SK-N-SH treated with all-trans-retinoic acid at 6 μM for 48 hours (cell line): ENCODE measurements around the gene ENTREP3.
"Not testable (repeated sequence)": the region's sequence is repeated elsewhere in the genome, so short reads cannot be mapped to it uniquely, and the experiment has no call there.

Source experiments
- CREB5 ChIP-seq: fragments of 250-450 bp; sonication (Bioruptor Pico); IDR thresholded peaks from 2 replicates; pipeline ENCODE4 v1.5.1; 2020; ENCODE audit warnings: low read depth, mild to moderate bottlenecking, moderate library complexity
- OSR1 ChIP-seq: fragments of 250-450 bp; sonication (Bioruptor Pico); IDR thresholded peaks from 2 replicates; pipeline ENCODE4 v1.8.0; 2022; ENCODE audit warnings: moderate library complexity, mild to moderate bottlenecking, inconsistent platforms
- PATZ1 ChIP-seq: fragments of 250-450 bp; sonication (Bioruptor Pico); IDR thresholded peaks from 2 replicates; pipeline ENCODE4 v1.8.0; 2020; ENCODE audit warnings: mild to moderate bottlenecking, moderate library complexity, borderline replicate concordance
- RARB ChIP-seq: fragments of 250-450 bp; sonication (Bioruptor Pico); IDR thresholded peaks from 2 replicates; pipeline ENCODE4 v1.8.0; 2021; ENCODE audit warnings: mild to moderate bottlenecking, moderate library complexity
- TCF4 ChIP-seq: fragments of 250-450 bp; sonication (Bioruptor Pico); IDR thresholded peaks from 2 replicates; pipeline ENCODE4 v1.8.0; 2021; ENCODE audit warnings: mild to moderate bottlenecking, moderate library complexity, borderline replicate concordance
- ZFP3 ChIP-seq: fragments of 250-450 bp; sonication (Bioruptor Pico); IDR thresholded peaks from 2 replicates; pipeline ENCODE4 v1.5.0; 2020; ENCODE audit warnings: mild to moderate bottlenecking, moderate library complexity
- ZNF70 ChIP-seq: fragments of 450-650 bp; formaldehyde crosslinking; IDR thresholded peaks from 2 replicates; pipeline ENCODE4 v1.5.0; 2020; ENCODE audit warnings: mild to moderate bottlenecking, moderate library complexity
- ZNF8 ChIP-seq: fragments of 450-650 bp; formaldehyde crosslinking; IDR thresholded peaks from 2 replicates; pipeline ENCODE4 v1.5.0; 2020; ENCODE audit warnings: mild to moderate bottlenecking, moderate library complexity

GRCh38 chr1:155246796-155247195 lies 8.5 kb downstream of the ENTREP3 start:
- TF ChIP-seq ZFP3; OSR1; TCF4 (CRISPR knock-in tag); ZNF8 (CRISPR knock-in tag); PATZ1 (CRISPR knock-in tag); ZNF70; RARB; CREB5 (CRISPR knock-in tag): not testable (repeated sequence)
